ENCODE data around the gene CPB1.
"Not testable (repeated sequence)": the region's sequence is repeated elsewhere in the genome, so short reads cannot be mapped to it uniquely, and the experiment has no call there.

The CPB1 gene

DNA sequence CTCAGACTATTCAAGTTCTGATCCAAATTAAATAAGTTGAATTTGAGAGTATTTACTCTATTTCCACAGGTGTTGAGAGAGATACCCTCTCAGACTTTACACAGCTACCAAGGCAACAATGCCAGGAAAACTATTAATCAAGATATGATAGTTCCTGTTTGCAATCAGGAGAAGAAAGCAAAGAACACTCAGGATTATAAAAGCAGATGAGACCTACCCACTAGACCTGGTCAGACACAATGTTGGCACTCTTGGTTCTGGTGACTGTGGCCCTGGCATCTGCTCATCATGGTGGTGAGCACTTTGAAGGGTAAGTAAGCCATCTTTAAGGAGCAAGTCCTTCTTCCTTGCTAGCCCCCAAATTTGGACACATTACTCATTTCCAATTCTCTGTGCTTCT, at the start of gene CPB1:
Gene CPB1, plus strand, starts transcription at position 227 of the 400 bp plus-strand sequence. Its CDS starts 13 bp downstream, at position 240.
- DNase-seq: no peak

DNA sequence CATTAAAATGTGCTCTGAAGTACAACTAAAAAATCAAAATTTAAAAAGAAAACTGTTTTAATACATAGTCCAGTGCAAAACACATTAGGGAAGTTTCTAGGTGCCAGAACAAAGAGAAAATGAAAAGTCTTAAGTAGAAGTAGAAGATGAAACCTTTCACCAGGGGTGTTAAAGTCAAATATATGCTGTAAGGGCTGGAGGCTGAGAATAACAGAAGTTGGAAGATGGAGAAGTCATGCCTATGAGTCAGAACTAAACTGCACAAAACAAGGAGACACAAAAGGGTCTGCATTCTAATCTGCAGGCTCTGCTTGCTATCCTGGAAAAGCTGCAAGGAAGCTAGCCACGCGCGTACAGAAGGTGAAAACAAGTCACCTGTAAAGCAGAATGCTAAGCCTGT, 48.7 kb upstream of the CPB1 start:
- no peak for DNase-seq

DNA sequence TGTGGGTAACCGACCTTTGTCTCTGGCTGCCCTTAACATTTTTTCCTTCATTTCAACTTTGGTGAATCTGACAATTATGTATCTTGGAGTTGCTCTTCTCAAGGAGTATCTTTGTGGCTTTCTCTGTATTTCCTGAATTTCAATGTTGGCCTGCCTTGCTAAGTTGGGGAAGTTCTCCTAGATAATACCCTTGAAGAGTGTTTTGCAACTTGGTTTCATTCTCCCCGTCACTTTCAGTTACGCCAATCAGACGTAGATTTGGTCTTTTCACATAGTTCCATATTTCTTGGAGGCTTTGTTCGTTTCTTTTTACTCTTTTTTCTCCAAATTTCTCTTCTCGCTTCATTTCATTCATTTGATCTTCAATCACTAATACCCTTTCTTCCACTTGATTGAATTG, 42.6 kb upstream of the CPB1 start:
- not testable (repeated sequence) for DNase-seq

DNA sequence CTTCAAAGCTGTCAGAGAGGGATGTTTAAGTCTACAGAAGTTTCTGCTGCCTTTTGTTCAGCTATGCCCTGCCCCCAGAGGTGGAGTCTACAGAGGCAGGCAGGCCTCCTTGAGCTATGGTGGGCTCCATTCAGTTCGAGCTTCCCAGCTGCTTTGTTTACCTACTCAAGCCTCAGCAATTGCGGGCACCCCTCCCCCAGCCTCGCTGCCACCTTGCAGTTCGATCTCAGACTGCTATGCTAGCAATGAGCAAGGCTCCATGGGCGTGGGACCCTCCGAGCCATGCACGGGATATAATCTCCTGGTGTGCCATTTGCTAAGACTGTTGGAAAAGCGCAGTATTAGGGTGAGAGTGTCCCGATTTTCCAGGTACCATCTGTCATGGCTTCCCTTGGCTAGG, 41.5 kb upstream of the CPB1 start:
- DNase-seq: not testable (repeated sequence)

DNA sequence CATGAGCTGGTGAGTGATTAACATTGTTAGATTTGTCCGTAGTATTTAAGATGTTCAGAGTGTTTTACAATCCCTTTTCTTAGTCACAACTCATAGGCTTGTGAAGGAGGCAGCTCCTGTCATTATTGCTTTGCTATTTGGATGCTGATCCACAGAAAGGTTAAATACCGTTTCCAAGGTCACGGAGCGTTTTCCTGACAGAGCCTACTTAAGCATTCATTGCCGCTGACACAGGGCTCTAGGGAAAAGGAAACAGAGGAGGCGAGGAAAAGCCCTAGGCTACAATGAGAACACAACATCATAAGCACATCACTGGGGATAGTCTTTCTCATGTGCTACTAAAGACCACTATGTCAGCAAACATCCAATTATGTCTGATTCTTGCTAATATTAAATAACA, 38.5 kb upstream of the CPB1 start:
- DNase-seq: no peak

DNA sequence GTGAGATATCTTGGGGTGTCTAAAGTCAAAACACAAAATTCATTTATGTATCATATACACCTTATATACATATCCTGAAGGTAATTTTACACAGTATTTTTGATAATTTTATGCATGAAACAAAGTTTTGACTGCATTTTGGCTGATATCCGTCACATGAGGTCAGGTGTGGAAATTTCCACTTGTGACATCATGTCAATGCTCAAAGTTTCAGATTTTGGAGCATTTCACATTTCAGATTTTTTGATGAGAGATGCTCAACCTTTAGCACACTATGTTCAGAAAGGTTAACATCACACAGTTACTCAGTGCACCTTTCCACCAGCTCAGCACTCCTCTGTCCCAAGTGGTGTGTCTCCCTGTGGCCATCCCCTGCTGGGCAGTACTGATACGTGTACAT, 37.7 kb upstream of the CPB1 start:
- DNase-seq: no peak

DNA sequence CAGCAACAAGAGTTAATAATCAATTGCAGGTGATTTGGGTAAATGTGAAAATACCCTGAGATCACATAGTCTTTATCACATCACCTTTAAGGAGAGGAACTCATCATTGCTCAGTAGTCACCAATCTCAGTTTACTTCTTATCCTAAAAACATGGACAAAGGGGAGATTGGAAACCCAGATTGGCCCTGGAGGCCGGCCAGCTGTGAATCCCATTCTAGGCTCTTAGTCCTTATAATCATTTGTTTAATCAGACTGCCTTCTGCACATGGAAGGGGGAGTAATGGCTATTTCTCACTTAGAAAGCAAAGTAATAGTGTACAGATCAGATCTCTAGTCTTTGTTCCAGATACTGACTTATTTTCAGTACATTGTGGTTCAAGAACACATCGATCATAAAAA, 37.2 kb upstream of the CPB1 start:
- no peak for DNase-seq

DNA sequence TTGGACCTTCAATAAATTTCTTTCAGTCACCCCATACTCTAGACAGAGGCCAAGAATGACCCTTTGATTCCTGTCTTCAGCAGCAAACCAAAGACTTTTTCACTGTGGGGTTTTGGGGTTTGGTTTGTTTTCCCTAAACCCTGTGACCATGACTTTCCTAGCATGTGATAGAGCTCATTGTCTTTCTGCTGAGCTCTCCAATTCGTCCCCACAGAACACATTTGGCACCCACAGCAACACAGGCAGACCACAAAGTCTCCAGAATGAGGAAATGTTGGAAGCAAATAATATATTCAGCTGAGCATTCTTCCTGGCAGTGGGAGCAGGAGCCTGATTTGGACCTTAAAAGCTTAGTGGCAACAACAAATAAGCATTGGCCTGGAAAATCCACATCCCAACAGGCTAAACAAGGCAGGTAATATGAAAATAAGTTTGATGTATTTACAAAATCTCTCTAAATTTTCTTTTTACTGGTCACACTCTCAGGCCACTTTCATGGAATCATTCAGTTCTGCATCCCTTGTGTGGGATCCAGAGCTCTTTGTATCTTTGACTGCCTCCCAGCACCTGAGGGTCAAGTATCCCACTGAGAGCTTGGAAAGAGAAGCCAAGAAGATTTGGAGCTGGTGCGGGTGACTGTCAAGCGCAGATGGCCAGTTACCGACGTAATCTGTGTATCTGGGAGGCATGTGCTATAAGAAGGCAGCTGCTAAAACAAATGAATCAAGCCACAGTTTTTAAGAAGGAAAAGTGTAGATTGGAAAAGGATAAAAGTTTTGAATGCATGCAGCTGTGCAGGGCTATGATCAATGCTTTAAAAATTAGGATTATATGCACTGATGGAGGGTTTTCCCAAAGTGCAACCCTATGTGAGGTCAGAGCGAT, 36.5 kb upstream of the CPB1 start:
- DNase-seq: no peak

DNA sequence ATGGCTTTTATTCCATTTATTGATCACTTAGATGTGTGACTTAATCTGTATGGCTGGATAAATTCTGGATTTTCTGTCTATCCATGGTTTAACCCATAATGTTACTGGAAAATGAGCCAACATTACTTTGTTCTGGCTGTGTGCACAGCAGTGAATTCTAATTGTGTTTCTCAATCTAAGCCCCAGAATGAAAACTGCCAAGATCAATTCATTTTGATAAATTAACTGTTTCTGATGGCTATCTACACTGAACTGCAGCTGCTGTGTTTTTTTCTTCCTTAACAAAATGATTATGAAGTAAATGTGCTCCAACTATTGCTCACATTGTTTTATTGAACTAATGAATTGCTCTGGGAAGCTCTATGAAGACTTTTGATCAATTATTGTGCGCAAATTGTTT, 35.7 kb upstream of the CPB1 start:
- DNase-seq: no peak

DNA sequence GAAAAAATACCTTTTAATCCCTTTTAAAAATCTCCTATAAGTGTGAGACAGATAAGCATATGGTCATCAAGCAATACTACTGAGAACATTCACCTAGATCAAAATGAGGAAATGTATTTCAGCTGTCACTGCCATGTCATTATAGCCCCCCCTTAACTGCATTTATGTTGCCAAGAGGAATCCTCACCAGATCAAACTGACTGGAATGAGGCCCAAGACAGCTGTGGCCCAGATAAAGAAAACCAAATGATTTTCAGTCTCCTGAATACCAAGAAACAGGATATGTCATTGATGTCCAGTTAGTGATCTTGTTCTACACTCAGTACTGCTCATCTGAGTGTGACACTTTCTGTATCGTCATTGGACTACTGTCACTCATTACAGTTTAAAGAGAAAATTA, 35.1 kb upstream of the CPB1 start:
- no peak for DNase-seq

DNA sequence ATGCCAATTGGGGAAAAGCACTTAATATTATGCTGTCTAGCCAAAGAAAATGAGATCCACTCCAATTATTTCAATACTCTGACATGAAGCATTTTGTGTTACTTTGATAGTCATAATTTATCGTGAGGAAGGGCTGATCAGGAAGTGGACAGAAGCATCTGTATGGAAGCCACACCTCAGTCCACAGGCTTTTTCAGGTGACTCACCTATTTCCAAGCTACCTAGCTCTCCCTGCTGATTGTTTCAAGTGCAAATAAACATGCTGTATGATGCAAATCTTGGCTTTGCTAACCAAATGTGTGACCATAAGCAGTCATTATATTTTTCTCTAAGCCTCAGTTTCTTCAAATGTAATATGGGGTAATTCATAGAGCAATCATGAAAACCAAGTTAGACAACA, 30.8 kb upstream of the CPB1 start:
- DNase-seq: no peak

DNA sequence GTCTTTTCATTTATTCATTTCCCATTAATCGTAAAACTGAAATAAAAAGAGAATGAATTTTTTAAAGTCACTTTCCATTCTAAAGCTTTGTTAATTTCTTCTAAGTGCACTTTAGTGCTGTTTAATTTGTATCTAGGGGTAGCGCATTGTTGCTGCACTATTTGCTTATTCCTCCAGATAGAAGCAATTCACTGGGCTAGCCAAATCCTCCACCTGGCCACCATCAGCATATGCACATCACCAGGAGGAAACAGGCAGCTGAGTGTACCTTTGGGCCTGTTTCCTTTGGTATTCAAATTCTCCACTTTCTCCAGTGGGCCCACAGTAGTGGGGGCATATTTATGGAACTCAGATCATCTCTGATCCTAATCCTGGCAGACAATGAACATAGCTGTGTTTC, 29.8 kb upstream of the CPB1 start:
- DNase-seq: no peak

DNA sequence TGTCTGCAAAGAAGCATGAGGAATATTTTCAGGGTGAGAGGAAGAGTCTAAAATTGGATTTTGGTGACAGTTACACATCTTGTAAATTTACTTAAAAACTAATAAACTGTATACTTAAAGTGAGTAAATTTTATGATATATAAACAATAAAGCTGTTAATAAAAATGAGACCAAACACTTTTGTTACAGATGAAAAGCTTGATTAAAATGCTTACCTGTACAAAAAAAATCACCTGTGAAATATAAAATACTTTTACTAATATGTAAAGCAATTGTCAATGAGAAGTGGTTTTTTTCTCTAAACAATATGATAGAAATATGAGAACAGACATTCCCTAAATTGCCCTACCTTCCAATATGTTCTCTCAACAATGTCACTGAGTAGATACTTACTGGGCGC, 27.2 kb upstream of the CPB1 start:
- DNase-seq: no peak

DNA sequence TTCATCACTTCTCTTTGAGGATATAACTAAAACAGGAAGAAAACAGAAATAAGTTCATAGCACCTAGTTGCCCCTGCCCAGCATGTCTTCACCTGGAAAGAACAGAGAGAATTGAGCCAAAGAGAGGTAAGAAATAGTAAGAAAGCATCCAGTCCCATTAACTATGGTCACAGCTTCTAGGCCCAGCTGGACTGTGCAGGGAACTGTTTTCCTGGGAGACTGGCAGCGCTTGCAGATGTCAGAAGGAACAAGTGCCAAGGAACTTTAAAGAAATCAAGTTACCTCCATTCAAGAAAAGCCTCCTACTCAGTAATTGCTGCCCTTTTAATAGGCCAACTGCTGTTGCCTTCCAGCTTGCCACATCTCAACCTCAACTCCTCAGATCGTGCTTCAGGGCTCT, 17.8 kb upstream of the CPB1 start:
- no peak for DNase-seq

DNA sequence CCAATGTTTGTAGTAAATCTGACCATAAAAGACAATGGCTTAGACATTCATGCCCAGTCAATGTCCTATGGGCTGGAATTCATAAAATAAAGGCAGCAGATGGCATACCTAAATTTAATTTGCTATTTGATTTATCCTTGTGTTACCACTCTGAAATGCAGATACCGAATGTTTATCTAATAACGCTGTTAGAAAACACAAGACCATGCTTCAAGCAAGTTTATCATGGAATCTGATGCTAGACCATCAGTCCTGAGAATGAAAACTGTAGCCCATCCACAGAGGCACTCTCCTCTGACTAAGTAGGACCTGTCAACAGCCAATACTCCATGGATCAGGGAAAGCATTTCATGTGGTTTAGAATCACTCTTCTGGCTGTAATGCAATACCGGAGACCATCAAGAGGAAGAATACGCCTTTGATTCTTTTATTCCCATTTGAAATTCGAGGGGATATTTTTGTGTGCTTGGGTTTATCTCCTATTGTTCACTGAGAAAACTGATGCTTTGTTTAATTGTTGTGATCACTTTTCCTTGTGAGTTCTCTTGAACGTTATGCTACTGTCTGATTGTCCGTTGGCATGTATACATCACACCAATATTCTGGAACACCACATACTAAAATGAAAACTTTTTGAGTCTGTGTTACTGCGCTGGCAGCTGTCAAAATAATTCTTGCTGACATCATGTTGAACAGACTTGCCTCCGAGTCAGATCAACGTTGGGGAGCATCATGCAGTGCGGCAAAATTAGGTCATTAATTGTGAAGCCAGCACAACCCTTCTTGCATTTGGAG, 12.1 kb upstream of the CPB1 start:
- no peak for DNase-seq

DNA sequence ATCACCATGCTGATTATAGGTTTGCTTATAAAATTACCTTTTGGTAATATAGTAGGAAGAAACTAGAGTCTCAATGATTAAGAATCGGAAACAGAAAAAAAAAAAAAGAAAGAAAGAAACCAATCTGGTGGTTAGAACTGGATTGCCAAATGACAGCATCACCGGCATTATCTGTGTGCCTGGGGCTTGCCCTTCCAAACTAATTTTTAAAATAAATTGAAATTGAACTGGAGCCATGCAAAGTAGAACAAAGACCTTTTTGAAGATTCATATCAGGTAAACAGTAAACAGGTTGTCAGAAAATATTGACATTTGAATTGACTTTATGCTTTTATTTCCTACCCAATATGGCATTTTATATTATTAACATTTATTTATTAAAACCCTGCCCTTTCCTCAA, 11.2 kb upstream of the CPB1 start:
- DNase-seq: no peak

DNA sequence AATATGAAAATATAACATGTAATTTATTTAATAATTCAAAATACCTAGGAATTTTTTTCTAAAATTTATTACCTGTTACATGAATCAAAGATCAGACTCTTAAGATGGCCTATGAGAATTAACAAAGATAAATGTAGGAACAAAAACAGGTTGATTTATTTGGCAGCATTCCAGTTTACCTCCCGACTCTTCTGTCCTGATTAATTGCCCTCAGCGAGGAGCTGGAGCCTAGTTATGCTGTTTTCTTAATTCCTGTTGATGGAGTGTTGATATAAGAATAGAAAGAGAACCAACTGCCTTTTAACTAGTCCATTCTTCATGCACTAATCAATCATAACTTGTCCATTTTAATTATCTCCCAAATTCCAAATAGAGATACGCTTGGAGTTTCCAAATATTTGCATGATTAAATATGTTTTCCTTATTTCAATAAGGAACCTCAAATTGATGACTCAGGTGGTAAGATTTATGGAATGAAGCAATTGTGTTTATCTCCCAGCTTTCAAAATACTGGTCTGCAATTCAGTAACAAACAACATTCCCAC, 10.6 kb upstream of the CPB1 start:
- no peak for DNase-seq

DNA sequence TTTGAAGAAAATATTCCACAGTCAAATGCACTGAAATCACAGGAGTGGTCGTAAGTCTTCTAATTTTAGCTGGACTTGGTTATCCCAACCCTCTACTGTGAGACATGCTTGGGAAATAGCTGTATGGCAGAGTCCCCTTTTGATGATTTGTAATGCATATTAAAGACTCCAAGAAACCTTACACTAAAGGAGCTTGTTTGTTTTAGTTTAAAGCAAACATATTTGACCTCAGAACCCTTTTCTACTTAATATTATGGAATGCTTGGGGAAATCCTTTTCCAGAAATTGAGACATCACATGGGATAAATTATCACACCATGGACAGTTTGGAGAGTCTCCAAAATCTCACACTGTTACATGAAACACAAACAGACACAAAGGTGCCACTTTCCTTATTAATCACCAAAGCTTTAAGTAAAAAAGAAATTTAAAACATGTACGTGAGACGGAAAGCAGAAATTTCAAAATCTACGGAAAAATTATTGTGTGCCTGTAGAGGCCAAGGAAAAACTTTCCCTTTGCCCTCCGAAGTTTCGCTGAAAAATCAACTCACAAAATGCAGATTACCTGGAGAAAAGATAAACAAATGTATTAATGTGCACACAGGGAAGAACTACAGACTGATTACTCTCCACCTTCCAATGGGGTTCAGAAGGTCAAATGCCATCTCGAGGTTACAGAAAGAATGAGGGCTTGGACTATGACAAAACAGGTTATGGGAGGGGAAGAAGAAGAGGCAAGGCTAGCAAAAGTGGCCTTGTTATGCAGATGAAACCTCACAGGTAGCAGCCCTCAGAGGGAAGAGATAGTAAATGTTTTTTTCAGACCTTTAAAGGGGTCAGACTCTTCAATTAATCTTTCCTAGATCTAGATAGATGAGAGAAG, 7.0 kb upstream of the CPB1 start:
- no peak for DNase-seq

DNA sequence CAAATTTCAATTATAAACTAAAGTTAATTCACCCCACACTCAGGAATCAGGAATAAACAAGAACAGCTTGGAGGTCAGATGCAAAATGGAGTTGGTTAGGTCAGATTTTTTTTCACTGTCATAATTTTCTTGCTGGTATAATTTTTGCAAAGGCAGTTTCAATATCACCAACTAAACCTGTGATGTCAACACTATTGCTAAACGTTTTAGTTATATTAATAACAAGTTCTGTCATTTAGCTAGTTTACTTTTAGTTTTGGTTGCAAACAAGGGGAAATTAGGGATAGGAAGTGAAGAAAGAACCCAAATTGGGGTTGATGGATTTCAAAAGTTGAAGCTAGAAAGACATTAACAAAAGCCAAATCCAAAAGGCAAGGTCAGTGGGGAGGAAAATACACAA, 4.6 kb upstream of the CPB1 start:
- no peak for DNase-seq

DNA sequence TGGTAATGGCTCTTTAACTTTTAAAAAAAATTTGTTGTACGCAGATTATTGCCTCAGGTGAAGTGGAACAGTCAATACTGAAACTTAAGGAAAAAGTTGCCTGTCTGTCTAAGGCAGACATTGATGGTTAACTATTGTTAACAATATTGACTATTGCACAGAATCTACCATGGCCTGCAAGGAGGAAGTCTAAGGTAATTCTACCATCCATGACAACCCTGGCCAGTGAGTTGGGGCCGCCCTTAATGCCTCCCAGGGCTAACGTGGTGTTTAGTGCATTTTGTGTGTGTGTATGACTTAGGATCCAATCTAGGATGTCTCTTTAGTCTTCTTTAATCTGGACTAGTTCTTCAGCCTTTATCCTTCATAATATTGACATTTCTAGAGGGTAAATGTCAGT, 2.1 kb upstream of the CPB1 start:
- no peak for DNase-seq

DNA sequence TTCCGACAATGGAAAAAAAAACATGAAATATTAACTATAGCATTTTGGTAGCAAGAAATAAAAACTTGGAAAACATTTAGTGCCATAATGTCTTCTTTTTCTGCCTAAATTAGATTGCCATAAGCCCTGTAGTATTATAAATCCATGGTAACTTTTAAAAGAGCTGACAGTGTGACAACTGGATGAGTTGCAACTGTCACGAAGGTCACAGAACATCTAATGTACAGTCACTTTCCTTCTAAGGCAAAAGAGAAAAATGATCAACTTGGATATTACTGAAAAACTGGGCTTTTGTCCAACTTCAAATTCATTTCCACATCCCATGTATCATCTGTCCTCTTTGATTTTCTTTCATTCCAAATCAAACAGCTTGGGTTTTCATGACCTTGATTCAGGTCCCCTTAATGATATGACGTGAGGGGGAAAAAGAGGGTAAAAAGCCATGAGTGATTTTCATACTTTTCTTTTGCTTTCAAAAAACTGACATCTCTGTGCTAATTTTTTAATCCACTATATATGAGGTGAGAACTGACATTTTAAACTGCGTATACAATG, 602 bp downstream of the CPB1 start:
- DNase-seq: no peak

DNA sequence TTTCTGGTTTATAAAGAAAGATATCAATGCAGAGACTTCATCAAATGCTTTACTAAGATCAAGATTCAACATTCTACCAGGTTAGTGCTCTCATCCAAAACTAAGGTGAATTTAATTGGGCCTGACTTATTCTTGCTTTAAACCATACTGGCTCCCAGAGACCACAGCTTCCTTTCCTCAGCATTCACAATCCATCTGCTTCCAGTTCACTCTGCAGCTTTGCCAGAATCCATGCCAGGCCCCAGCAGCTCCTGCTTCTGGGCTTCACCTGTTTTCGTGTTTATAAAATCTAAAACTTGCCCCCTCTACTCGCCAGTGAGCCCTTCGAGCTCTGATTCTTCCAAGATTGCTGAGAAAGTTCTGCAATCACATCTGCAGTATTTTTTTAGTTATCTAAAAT, 2.3 kb downstream of the CPB1 start:
- DNase-seq: no peak

DNA sequence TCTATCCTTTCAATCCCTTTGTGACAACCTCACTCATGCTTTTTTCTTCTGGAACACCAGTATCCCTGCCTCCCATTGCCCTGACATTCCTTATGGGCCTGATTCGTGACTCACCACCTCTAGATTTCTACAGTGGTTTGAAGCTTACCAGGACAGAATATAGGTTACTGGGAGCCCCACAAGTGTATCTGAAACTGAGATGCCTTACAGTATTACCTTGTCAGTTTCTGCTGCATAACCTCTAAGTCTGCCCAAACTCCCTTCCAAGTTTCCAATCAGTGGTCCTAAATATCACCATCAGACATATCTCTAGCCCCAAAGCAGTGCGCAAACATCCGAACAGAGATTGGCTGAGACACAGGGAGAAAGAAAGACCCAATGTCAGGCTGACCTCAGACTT, 5.6 kb downstream of the CPB1 start:
- no peak for DNase-seq

Measured in GF-D8 (cell line).